ENCODE measurements around the gene CCNB2.
A peak's percentile ranks its signal among the peaks of the same experiment; 100 is the strongest.

The CCNB2 gene

DNA sequence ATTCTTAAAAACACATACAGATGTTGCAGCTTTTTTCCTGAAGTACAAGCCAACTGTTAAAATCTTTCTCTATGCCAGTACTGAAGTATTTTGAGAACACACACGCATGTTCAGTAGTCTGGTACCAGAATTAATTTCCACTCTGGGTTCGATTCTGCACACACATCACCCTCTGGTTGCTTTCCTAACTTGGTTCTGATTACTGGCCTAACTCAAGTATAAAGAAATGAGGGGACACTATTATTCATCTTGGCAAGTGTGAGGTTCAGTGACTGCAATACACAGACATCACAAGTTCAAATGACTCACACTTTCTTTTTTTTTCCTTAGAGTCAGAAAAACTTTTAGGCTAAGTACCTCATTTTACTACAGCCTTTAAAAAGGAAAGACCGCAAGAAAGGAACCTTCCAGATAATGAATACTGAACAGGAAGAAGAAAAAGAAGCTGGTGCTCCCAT, 64.3 kb downstream of the CCNB2 start:
- DNase-seq = peak; percentile 79 to 98 (median 97)

DNA sequence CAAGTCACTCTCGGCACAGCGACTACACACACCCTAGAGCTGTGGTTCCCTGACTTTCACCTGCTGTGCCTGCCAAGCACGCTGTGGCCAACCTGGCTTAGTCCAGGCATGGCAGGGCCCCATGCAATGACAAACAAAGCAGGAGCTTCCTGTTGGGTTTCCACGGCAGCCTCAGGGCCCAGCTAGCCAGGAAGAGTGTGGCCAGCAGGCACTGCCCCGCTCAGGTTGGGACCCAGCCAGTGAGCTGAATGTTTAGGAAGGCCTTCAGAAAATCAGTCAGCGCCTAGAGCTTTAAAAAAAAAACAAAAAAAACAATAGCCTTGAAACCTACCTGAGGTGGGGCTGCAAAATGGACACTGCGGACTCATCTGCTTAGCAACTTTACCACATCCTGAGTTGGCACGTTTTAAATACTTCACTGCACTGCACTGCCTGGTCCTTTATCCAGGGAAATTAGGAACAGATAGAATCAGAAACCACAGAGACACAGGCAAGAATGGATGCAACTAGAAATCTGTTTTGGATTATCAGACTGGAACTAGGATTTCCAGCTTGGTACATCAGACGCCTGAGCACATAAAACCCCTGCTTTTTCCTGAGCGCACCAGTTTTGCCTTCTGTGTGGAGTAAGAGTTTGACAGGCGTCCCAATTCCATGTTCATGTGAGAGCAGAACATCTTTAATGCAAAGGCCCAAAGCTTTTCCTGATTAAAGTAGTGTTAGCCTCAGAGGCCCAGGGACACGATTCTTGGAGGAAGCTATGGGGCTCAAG, 65.5 kb downstream of the CCNB2 start:
- peak in 1 of 3 donors; percentile 41 for DNase-seq

DNA sequence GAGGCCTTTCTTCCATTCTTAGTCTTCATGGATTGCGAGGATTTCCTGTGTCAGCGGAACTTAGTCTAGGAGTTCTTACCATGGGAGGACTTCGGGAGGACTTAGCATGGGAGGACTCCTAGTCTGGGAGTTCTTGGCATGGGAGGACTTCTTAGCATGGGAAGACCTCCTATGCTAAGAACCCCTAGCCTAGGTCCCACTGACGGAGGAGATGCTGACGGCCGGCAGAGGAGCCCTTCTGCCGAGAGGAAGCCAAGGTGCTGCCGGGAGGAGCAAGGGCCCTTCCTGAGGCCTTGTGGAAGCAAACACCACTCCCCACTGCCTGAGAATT, 66.1 kb downstream of the CCNB2 start:
- no peak for DNase-seq

DNA sequence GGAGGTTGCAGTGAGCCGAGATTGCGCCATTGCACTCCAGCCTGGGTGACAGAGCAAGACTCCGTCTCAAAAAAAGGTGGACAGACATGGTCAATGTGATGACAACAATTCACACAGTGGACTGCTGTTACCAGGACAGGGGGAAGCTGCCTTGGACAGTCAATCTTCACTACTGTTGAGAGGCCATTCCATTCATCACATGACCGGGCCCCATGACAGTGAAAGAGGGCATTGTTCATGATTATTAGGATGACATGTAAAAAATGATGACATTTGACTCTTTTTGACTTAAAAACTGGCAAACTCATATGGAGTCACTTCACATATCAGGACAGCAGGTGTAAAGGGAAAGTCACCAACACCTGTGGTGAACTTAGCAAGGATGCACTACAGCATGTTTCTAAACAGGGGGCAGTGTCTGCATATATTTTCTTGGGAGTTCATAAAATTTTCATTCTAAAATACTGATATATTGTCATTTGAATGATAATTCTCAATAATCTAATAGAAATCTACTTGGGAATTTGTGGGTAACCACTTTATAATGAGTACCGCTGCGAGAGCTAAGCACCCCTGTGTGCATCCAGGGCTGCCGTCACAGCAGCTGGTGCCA, 67.4 kb downstream of the CCNB2 start:
- DNase-seq = no peak

DNA sequence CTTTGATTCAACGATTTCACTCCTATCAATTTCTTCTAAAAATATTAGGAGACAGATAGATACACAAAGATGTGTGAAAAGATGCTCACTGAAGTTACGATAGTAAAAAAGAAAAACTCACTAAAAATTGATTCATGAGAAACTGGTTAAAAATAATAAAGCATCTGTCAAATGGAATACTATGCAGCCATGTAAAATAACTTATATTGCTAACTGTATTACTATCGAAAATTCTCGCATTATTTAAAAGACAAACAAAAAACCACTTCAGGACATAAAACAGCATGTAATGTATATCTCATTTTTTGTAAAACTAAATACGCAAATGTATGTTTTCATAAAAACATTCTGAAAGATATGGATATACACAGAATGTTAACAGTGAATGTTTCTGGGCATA, 68.2 kb downstream of the CCNB2 start:
- DNase-seq = no peak

DNA sequence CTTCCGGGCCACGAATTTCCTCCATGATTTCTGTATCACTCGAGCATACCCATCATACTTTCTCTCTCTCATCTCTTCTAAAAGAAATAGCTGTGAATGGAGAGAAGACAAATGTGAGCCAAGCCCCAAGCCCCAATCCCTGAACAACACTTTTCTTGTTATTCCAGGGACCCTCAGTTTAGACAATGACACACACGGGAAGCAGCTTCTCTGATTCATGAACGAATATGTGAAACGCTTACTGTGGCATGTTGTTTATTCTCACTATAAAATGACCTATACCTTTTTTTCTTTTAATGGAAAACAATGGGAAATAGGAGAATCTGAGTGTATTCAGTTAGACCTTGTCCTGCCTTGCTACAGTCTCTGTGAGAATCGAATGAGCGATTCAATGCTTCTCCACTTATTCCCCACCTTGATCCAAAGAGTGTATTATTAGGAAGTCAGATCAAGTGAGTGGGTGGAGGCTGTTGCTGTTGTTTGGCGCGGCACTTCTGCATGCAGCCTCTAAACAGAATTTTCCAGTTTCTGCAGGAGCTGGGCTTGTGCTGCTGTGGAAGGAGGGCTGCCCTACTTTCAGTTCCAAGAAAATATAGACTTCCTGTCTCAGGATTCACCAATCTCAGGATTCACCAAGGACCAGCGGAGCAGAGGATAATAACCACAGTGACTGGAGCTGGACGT, 69.3 kb downstream of the CCNB2 start:
- peak; percentile 54 to 60 (median 55) for DNase-seq
